ENCODE measurements around the gene ATP5F1A.

DNA sequence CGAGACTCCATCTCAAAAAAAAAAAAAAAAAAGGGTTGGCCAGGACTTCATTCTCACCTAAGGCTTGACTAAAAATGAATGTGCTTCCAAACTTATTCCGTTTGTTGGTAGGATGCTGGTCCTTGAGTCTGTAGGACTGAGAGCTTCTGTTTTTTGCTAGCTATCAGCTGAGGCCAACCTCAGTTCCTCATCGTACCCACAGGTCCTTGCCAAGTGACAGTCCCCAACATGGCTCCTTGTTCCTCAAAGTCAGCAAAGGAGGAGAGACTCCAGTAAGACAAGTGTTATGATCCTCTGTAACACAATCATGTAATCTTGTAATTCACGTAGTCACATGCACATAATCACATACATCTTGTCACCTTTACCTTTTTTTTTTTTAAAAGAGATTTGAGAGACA lies 43.1 kb upstream of the ATP5F1A start:
- TF ChIP-seq POLR2AphosphoS5 (IDR thresholded peaks at IDR 0.05; ENCODE audit: borderline replicate concordance, low read depth, low read length), result no peak
- TF ChIP-seq EZH2 (IDR thresholded peaks at IDR 0.05), result no peak

All from SK-N-MC (cell line).